Measurements from ENCODE around the gene TNFRSF21.

DNA sequence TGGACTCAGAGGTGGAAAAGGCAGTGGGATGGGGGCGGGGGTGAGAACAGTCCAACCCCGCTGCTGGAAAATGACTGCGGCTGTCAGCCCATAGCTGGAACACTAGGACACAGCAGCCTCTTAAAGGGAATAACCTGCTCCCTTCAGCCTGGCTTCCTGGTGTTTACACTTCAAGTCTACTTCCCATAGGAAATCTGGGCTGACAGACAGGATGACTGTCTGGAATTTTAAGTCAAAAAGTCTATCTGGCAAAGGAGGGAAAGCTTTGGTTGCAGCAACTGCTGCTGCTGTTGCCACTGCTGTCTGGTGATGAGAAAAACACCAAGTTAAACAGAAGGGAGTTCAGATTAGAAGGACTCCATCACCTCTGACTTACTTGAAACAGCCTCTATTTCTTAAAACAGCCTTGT lies 44.9 kb downstream of the TNFRSF21 start:
- TF ChIP-seq, protein P1, sequence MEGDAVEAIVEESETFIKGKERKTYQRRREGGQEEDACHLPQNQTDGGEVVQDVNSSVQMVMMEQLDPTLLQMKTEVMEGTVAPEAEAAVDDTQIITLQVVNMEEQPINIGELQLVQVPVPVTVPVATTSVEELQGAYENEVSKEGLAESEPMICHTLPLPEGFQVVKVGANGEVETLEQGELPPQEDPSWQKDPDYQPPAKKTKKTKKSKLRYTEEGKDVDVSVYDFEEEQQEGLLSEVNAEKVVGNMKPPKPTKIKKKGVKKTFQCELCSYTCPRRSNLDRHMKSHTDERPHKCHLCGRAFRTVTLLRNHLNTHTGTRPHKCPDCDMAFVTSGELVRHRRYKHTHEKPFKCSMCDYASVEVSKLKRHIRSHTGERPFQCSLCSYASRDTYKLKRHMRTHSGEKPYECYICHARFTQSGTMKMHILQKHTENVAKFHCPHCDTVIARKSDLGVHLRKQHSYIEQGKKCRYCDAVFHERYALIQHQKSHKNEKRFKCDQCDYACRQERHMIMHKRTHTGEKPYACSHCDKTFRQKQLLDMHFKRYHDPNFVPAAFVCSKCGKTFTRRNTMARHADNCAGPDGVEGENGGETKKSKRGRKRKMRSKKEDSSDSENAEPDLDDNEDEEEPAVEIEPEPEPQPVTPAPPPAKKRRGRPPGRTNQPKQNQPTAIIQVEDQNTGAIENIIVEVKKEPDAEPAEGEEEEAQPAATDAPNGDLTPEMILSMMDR (conservative IDR thresholded peaks at IDR 0.05; ENCODE audit: low read length), result no peak
- no peak for TF ChIP-seq EZH2phosphoT487 (IDR thresholded peaks at IDR 0.05; ENCODE audit: borderline replicate concordance, low read depth, low read length)
